CD4-positive, alpha-beta T cell treated with Interleukin-21 for 1 hour (primary cell): ENCODE measurements around the gene CLUH.

Source experiments
- DNase-seq: peaks from one replicate; pipeline ENCODE4 v3.0.0-alpha.2; 2020

Gene CLUH

DNA sequence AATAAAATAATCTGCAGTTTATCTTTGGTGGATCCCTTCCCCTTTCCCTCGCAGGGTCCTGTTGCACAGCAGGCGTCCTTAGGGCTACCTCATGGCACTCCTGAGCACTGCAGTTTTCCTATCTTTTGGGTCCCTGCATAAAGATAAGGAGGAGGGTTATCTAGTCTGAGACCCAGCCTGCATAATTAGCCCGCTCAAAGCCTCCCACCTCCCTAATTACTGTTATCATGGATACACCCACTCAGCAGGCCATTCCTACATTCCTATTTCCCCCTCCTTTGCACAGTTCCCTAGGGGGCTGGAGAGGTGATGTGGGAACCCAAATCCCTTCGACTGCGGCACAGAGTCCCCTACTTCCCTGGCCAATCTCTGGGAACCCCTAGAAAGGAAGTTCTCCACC, 5.1 kb upstream of the CLUH start:
- DNase-seq, result no peak

DNA sequence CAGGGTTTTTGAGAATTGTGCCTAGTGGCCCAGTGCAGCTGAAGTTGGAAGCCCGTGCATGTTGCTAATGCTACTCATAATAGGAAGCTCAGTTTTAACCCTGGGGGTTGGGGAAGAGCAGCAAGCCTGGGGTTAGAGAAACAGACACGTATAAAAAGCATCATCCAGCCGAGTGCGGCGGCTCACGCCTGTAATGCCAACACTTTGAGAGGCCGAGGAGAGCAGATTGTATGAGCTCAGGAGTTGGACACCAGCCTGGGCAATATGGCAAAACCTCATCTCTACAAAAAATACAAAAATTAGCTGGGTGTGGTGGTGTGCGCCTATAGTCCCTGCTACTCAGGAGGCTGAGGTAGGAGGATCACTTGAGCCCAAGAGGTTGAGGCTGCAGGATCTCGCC, 2.3 kb upstream of the CLUH start:
- DNase-seq, result no peak

DNA sequence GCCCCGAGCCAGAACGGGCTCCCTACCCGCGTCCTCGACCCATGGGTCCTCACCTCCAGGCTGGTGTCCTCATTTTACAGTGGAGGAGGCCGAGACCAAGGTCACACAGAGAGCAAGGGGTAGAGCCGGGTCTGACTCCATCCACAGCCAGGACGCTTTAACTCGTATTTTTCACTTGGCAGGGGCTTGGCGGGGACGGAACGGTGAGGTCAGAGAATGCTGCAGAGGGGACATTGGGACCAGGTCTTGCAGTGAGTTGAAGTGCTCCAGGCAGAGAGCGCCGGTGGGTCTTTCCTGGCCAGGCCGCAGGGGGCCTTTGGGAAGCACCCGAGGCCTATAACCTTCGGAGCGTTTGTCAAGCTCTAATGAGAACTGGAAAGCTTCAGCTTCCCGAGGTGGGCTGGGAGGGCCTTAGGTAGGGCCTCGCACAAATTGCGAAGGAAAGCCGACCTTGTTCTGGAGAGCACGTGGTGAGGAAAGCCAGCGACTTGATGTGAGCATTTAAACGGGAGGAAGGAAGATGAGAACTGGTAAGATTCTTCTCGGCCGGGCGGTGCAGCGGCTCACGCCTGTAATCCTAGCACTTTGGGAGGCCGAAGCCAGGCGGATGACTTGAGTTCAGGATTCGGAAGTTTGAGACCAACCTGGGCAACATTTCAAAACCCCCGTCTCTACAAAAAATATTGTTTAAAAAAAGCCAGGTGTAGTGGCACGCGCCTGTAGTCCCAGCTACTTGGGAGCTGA, 908 bp upstream of the CLUH start:
- DNase-seq, result no peak

DNA sequence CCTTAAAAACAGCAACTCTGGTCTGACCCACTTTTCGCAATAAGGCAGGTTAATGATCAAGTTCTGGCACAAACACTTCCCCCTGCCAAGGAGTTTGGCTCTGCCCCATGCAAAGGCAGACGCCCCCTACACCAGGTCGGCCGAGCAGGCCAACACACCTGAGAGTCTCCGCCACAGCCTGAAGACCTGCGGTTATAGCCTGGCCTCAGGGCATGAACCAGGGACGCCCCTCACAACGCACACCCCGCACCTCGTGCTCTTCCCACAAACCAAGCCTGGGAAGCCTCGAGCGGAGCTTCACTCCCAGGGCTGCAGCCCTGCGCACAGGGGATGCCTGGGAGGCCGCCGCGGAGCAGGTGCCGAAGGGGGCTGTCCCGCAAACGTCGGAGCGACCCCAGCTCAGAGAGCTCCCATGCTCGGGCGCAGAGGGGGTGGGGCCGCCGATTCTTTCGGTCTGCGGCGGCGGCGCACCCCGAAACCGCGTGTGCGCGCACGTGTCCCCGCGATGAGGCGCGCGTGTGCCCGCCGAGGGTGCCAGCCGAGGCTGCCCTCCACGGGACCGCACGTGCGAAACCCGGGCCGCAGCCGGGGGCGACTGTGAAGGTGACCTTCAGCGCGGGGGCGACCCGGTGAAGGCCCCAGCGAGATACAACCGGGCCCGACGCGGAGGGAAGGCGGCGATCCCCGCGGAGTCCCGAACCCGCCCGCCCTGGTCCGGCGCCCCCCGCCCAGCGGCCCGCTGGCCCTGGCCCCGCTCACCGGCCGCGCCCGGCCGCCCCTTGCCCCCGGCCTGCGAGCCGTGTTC, 559 bp downstream of the CLUH start:
- no peak for DNase-seq

DNA sequence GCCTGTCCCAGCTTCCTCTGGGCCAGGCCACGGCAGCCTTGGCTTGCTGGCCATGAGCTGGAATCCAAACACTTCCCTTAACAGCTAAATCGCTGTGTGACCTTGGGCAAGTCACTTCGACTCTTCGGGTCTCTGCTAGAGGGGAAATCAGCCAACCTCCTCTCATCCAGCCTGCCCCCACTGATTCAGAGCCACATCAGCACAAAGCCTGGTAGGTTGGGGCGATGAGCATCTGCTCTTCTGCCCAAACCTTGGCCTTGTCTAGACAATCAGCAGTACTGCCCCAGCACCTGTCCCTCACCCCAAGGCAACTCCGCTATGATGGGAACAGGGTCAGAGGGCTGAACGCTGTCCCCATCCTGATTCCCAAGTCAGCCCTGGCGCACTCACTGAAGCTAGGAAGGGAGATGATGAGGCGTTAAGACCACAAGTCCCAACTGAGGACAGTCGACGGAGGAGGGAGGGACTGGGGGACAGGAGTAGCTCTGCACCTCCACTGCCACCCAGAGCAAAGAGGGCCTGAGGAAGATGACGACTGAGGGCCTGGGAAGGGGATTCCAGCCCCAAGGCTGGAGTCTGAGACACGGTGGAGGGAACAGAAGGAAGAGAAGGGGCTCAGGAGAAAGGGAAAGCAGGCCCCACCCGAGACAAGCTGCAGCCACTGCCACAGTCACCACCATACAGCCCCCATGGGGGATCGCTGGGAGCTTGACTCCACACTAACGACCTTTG, 1.3 kb downstream of the CLUH start:
- DNase-seq, result no peak

DNA sequence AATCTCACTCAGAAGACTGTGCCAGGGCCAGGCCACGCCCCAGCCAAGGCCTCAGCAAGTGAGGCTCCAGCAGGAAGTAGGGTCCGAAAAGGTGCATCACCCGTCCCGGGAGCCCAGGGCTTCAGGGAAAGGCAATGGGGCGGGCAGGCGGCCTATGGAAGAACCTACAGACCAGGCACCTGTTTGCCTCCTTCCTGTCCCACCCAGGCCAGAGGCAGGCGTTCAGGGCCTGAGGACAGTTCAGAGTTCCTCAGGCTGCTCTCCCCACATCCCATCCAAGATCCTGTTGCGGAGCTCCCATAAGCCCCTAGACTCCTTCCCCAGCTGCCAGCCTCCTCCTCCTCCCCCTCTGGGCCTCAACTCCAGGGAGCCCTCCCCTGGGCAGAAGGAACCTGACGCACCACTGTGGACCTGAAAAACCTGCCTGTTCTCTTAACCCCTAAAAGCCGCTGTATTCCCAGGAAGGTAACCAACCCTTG, 2.3 kb downstream of the CLUH start:
- DNase-seq, result no peak

DNA sequence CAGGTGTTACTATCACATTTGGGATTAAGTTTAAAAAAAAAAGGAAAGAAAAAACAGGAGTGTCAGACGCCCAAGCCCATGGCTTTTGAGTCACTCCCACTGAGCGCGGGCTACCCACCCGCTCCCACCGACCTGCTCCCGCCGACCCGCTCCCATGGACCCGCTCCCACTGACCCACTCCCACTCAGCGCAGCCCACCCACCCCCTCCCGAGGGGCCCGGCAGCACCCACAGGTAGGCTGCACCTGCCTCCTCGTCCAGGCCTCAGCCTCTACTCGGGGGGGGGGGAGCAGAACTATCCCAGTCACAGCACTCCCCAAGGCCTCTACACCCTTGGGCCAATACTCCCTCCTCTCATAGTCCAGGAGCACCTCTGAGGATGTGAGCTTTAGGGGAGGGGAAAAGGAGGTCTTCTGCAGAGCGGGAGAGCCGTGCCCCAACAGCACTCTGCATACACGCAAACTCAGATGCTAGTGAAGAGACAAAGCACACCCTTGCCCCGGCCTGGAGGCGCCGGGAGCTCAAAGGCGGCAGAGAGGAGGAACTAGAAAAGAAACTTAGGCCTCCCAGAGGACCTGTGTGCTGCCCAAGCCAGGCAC, 2.9 kb downstream of the CLUH start:
- DNase-seq, result no peak

DNA sequence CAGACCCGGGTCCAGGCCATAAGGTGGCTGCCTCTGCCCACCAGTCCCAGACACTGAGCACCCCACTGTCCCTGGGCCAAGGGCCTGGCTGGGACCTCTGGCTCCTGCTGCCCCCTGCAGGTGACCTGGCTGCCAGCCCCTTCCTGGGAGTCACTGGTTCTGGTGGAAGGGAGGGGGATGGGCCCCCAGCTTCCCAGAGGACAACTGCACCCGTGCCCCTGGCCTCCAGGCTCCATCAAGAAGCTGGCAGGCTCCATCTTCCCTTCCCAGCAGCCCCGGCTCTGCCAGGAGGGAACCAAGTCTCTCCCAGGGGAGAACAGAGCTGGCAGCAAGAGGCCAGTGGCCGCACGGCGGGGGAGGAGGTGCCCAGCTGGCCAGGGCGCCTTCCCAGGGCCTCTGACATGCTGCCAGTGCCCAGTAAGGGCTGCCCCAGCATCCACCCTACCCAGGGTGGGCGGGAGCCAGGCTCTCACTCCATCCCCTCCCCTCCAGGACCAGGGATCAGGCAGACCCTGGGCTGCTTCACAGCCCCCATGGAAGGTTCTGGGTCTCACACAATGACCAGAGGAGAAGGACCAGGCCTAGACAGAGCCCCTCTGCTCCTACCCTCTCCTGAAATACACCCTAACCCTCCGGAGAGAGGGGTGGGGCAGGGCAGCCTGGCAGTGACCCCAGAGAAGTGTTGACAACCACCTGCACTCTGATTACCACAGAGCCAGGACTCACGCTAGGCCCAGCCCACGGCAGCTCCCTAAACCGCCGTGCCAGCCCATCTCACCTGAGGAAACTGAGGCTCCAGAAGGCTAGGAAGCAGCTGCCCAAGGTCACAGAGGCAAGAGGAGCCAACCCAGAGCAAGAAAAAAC, 3.6 kb downstream of the CLUH start:
- no peak for DNase-seq

DNA sequence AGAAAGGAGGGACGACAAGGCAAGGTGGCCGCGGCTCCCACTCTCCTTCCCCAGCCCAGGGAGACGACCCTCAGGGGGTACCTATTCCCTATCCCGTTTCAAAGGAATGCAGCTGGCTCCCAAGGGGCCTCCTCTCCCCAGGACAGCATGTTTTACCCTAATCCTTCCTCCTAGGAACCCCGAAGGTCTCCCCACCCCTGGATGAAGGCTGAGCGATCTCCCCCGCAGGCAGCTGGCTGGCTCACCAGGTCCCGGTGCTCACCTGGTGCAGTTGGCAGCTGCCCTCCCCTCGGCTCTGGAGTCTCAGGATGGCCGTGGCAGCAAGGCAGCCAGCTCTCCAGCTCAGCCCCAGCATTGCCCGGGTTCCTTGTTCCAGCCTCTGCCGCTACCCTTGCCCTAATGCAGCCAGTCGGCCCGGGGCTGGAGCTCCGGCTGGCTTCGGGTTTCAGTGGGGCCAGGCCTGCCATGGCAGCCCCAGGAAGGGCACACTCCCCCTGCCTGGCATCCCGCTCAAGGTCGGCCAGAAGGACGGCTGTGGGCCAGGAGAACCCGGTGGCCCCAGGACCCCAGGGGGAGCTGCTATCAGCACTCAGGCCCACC, 4.6 kb downstream of the CLUH start:
- DNase-seq, result no peak

DNA sequence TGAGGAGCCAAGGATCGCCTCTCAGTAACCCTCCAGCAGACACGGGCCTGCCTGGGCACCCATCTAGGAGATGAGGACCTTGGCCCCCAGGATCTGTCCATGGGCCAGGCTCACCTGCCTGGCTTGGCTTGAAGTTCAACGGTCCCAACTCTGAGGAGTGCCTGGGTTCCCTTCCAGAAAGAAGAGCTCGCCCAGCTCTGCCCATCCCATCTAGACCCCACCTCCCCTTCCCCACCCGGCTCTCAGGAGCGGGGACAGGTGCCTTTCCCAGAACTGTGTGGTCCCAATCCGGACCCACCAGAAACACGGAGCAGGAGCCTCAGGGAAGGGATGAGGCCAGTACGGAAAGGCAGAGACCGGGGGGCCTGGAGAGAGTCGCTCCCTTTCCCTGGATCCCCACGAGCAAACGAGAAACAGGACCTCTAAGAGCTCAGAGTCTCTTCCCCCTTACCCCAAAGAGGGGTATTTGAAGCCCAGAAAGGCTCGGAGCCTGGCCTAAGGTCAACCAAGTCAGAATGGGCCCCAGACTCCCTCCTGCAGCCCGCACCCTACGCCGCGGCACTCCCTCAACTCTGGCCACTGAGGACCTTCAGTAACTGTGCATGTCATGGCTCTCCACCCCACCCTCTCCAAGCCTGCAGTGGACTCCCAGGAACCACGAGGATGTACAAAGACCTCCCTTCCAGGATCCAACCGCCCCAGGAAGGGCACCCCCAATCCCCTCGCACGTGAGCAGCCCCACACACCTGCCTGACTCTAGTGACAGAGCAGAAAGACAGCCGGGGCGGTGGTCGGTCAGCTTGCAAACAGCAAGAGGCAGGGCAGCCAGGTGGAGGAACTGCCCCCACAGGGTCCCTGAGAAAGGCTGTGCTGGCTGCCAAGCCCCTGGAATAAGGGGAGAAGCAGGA, 5.4 kb downstream of the CLUH start:
- no peak for DNase-seq

DNA sequence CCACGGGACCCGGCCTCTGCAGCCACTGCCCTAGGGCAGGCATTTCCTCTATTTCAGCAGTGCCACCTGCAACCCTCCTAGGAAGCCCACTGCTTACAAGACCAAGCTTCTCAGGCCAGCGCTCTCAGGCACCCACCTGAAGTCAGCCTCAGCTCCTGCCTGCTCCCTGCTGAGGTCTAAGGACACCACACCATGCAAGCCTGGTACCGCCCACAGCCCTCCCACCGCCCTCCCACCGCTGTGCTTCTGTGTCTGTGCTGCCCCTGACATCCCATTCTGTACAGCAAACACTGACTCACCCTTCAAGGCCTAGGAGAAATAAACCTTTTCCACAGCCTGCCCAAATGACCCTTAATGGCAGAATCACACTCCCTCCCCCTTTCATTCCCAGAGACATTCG, 6.3 kb downstream of the CLUH start:
- no peak for DNase-seq

DNA sequence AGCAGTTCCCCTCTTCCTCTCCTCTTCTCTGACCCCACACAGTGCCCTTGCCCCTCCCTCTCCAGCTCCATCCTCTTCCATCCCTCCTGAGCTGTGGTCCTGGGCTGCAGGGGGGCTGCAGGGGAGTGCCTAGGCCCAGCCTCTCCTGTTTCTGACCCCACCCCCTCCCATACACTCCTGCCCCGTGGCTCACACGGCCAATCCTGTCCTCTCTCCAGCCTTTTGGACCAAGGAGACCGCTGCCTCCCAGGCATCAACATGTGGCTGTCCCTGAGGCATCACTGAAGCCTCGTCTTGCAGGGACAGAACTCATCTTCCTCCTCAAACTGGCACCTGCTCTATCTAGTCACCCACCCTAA, 6.7 kb downstream of the CLUH start:
- DNase-seq, result no peak

DNA sequence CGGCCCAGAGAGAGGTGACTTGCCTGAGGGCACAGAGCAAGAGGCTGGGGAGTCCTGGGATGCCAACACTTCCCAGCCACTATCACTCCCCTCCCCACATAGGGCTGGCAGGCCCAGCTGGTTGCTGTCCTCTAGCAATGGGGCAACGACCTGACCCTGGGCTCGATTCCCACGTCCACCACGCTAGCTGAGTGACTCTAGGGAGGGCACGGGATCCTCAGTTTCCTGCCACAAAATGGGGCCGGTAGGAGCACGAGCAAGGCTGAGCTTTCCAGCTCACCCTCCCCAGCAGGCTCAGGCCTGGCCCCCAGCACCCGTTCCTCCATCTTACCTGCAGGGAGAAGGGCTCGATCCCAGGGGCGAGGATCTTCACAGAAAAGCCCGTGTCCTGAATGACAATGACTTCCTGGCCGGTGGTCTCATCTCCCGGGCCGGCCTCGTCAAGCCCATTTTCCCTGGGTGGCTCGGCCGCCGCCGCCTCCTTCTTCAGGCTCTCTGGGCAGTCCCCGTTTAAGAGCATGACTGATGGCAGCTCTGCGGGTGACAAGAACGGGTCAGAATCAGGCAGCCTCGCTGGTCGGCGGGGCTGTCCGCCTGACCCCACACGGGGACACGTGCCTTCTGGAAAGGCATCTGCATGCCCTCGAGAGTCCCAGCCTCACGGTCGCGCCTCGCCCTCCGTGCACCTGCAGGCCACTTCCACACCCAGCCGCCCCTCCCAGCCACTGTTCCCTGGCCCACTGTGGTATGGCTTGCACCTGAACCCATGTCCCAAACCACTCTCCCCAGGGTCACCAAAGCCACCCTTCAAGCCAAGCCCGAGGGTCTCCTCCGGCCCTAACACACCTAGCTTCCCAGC, 7.3 kb downstream of the CLUH start:
- DNase-seq, result no peak

DNA sequence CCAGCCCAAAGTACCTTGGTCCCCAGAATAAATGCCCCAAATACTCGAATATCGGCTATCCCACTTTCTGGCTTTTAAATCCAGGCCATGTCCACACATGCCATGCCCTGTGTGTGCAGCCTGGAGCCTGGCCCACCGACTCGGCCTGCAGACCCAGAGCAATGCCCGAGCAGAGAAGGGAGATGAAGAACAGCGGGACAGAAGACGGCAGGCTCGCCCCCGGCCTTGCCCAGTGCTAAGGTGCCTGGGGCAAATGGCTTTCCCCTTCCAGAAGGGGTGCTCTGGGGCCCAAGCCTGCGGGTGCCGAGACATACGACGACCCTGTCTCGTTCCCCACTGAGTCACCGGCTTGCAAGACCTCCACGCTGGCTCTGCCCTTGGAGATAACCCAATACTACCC, 8.0 kb downstream of the CLUH start:
- DNase-seq, result no peak

DNA sequence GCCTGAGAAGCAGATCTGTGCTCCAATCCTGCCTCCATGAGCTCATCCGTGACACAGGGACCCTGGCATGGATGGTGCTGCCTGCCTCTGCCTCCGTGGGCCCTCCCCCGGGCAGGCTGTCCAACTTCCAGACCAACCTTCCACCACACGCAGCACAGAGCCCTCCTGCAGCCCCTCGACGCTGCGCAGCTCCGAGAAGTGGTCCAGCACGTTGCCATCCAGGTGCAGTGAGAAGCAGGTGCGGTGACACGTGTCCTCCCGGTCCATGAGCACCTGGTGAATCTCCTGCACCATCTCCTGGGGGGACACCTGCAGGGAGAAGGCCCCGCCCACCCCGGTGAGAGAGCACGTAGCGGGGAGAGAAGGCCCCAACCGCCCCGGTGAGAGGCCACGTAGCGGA, 8.4 kb downstream of the CLUH start:
- DNase-seq, result no peak

DNA sequence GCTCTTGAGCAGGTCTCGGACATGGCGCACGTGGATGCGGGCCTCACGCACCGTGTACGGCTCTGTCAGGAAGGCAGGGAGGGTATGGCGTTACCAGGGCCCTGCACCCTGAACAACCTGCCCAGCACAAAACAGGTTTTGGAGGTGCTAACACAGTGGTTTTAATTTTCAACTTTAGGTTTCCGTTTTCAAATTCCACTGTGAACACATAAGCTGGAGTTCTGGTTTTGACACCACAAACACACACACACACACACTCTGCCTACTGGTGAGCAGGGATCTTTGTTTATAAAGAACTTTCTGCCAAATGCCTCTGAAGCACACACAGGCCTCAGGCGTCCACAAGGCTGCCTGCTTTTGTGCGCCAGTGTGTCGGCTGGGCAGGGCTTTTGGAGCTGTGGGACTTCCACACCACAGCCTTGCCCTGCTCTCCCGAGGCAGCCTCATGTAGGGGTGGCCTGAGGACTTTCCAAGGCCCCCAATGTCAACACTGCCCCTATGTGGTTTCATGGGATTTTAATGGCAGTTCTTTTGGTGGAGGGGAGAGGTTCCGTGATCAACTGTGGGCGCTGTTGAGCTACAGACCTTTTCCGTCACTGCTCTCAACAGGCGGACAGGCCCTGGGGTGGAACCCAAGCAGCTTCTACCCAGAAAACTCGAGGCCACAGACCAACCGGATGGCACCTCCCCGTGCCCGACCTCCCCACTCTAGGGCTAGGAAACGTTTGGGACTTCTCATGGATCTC, 9.4 kb downstream of the CLUH start:
- no peak for DNase-seq

DNA sequence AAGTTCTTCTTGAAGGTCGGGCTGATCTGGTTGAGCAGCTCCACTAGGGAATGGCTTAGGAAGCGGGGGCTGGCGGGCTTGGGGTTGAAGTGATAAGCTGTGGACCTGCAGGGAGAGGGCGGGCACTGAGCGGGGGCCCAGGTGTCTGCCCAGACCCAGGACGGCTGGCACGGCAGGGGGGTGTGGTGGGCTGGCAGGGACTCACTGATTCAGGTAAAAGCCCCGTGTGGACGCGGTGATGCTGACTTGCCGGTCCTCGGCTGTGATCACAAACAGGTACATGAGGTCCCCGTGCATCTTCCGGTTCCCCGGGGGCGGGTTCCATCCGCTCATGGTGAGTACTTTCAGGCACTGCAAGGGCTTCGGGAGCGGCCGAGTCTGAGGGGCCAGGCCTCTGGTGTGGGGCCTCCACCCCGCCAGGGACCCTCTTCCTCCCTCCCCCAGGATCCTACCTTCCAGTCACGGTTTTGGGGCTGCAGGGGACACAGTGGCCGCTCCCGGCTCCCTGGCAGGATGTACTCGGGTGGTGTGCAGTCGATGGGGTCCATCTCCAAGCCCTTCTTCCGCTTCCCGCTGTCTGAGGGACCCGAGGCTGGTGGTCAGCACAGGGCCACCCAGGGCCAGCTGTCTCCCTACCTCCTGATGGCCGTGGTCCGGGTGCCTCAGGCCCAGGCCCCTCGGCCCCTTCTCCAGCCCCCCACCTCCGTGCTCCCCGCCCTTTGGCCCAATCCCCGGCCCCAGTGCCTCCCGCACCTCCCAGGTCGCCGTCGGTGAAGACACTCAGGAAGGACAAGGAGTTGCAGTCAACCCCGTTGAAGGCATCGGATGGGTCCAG, 10.2 kb downstream of the CLUH start:
- no peak for DNase-seq

DNA sequence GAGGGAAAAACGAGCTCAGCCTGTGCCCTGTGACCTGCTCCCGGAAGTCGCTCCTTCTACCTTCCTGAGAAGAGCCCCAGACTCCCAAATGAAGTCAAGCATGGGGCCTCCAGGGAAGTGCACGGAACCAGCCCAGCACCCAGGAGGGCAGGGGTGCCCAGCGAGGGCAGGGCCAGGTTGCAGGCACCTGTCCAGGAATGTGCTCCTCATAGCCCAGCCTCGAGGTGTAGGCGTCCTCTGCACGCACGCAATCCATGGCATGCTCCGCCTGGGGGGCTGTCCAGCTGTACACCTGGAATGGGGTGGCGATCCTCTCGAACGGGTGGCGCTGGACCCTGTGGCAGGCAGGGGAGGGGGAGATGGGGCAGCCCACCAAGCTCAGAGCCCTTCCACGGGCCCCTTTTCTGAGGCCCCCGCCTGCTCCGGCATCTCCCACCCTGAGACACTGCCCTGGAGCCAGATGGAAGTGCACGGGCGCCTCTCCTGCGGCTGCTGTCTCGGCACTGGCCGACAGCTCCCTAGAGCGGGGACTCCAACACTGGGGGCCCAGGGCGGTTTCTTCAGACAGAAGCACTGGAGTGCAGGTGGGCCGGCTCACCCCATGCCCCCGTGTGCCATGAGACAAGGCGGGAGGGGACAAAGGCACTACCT, 10.9 kb downstream of the CLUH start:
- DNase-seq, result no peak
